ENCODE results near the gene FBXO41.

The FBXO41 gene

DNA sequence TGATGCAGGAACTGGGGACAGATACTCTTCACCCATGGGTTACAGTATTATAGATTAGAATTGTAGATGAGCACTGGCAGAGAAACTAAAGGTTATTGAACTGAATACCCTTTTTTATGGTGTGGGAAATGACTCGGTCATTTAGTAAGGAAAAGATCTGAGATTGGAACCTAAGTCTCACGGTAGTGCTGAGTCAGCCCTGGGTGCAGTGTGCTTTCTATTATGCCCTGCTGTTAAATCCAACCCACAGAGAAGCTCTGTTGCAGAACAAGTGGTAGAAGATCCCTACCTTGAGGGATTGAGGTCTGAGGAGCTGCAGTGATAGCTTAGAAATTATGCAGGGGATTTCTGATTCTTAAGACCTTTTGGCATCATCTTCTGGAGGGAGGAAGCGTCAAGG is 37.4 kb downstream of the FBXO41 start:
- DNase-seq (ENCODE audit: low read depth), result no peak

DNA sequence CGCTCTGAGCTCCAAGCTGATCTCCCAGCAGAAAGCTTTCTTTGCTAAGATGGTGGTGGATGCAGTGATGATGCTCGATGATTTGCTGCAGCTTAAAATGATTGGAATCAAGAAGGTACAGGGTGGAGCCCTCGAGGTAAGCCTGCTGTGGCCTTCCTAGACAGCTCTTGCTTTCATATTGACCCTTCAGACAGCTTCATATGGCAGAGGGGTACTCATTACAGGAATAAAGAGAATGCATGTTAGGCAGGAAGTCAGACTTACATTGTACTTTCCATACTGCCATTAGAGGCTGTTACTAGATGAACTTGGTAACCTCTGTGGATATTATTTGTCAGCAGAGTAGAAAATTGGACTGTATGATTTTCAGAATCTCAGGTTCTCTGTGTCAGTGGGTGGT is 39.7 kb downstream of the FBXO41 start:
- no peak for DNase-seq (ENCODE audit: low read depth)

DNA sequence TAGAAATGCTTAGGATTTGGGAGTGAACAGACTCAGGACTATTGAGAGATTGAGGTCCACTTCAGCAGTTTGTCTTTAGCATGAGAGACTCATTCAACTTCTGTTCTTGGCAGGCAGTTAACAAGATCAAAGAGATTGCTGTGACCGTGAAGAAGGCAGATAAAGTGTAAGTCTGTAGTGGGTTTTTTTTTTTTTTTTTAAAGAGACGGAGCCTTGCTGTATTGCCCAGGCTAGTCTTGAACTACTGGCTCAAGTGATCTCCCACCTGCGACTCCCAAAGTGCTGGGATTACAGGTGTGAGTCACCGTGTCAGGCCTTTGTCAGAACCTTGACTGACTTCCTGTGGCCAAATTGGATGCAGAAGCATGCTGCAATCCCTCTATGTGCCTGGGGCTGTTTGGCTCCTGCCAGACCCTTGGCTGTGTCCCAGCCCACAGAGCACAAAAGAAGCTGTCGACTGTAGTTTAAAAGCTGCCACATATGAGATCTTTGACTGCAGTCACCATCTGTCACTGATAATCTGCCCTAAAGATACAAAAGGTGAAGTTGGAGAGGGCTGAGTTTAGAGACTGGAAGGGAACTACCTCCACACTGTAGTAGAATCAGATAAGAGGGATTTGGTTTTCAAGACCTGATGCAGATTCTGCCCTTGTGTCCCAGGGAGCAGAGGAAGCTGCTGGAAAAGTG is 40.3 kb downstream of the FBXO41 start:
- DNase-seq (ENCODE audit: low read depth), result peak; percentile 76

DNA sequence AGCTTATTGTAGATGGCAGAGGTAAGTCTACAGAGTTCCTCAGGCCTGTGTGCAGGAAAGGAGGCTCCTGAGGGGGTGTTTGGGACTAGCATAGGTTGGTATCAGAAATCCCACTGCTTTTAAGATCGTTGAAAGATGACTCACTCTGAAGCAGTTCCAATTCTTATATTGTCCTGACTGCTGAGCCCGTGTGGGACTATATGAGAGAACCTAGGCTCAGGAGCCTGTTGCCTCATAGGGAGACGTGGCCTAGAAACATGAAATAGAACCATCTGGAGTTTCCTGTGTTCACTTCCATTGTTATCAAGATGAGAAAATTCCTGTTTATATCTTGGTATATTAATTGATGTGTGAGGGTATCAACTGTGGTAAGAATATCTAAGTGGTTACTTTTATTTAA is 44.5 kb downstream of the FBXO41 start:
- DNase-seq (ENCODE audit: low read depth), result peak; percentile 90

DNA sequence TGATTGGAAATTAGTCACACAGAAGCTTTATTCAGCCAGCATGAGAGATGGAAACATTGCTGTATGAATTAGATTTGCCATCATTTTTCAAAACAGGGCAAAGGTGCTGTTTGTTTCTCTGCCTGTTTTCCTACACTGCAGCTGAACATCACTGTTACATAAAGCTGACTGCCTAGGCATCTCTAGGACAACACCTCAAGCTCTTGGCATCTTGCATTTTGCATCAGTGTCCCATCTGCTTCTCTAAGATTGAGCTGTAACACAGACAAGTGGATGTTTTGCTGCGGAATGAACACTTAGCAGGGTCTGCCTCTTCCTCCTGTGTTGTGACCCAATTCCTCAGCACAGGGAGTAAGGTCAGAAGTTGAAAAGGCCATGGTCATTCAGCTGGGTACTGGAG is 45.3 kb downstream of the FBXO41 start:
- DNase-seq (ENCODE audit: low read depth), result no peak

DNA sequence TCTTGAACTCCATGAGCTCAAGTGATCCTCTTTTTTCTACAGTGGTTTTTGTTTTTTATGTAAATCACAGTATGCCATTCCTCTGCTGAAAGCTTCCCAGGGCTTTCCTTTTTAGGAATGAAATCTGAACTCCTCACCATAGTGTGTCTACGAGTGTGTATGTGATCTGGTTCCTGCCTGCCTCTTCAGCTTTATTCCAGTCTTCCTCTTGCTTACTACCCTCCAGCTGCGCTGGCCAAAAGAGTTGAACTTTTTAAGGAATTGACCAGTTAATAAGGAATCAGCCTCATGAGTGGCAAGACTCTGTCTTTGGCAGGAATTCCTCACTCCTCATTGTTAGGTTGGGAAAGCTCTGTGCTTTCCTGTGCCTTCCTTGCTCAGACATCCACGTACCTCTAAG is 46.1 kb downstream of the FBXO41 start:
- no peak for DNase-seq (ENCODE audit: low read depth)

DNA sequence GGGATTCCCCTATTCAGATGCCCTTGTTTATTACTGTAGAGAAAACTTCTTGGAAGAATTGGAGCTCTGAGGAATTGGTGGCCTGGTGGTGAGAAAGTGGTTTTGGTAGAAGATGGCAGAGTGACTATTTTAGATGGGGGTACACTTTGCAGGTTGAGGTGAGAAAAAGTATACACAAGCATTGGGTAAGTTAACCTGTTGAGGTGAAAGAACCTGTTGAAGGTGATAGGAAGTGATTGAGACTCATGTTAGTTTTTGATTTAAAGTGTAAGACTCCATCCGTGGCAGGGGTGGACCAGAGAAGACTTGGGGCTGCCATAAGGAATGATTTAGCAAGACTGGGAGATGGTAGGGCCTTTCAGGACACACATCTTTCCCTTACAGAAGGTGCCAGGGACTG is 47.1 kb downstream of the FBXO41 start:
- DNase-seq (ENCODE audit: low read depth), result no peak

DNA sequence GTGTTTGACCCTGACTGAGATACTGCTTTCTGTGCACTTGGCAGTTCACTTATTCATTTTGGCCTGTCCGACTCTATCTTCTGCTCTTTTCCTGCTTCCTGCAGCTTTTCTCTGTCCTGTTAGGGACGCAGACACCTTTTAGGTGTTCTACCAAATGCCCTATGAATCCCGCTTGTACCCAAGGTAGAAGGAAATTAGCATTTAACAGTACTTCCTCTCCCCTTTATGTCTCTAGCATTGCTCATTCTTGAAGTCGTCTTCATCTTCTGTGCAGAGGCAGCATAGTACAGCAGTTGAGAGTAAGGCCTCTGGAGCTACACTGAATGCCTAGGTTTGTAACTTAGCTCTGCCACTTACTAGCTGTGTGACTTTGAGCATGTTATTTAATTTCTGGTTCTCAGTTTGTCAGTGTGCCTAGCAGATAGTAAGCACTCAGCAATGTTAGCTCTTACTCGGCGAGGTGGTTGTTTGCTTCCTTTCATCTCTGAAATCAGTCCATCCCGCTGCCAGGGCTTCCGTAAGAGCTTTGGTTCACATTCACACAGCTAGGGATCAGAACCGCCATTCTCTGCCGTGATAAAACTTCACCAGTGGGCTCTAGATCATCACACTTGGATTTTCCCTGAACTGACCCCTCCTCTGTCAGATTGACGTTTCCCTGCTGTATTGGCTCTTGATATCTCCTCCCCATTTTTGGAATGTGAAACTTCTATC is 48.8 kb downstream of the FBXO41 start:
- no peak for DNase-seq (ENCODE audit: low read depth)

DNA sequence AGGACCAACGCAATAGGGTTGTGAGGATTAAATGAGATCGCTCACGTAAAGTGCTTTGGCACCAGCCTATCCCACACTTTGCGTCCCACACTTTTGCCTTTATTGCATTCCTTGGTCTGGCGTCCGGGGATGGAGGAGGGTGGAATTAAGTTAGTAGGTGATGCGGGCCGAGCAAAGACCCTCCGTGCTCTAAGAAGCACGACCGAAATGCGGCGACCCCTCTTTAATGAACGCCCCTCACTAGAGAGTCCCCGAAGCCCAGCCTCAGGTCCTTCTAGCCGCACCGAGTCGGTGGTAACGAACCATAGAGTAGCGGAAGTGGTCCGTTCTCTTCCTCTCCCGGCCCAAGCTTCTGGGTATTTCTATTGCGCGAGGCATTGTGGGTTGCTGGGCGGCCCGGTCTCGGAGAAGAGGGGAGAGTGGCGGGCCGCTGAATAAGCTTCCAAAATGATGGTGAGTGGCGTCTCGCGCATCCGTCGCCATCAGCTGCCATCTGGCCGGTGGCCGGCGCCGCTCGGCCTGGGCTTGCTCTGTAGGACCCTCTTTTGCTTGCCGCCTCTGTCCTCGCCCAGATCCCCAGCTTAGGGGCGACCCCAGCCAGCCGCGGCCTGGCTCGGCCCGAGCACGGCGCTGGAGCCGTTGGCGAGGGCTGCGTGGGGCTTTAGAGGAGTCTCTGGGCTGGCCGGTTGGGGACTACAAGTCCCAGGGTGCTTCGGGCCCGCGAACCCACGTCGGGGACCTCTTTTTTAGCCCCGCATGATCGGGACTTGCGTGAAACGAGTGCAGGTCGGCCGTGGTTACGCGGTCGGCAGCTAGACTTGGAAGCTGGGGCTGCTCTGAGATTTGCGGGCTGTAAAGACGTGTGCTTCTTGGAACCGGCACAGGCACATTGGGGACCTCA is 50.1 kb downstream of the FBXO41 start, which contains the start of gene CCT7:
CCT7 (plus strand) TSS at position 377 of the 901 bp plus-strand sequence; CDS start at position 448, 71 bp downstream.
- peak; percentile 92 for DNase-seq (ENCODE audit: low read depth)

DNA sequence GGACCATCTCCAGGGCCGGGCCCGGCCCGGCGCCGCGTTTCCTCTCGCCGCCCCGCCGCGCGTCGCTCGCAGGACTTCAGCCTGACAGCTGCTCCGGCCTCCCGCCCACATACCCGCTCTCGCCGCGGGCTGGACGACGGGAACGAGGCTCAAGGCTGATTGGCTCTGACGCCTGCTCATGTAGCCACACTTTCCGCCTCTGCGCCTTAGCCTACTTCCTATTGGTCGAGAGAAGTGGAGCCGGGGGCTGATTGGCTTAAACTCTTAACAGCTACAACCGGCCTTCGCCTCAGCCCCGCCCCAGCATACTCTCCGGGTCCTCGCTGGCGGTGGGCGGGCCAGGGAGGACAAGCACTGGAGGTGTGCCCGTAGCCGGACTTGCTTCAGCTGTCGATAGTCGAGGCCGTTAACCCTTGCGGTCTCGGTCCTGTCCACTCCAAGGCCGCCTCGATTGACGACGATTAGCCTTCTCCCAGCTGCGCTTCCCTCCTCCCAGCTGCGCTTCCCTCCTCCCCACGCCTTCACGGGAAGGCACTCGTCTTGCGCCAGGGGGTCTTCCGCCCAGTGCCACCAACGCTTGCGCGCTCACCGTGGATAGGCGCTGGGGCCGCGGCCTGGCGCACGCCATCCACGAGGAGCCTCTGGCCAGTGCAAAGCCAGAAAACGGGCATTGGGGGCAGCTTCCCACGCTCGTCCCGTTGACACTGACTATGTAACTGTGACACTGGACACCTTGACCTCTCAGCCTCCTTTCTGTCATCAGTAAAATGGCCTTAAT is 50.9 kb downstream of the FBXO41 start, which contains the start of gene PRADC1:
PRADC1 (minus strand) TSS at position 86 of the 778 bp plus-strand sequence; CDS start at position 7, 79 bp downstream.
- DNase-seq (ENCODE audit: low read depth), result peak; percentile 100

DNA sequence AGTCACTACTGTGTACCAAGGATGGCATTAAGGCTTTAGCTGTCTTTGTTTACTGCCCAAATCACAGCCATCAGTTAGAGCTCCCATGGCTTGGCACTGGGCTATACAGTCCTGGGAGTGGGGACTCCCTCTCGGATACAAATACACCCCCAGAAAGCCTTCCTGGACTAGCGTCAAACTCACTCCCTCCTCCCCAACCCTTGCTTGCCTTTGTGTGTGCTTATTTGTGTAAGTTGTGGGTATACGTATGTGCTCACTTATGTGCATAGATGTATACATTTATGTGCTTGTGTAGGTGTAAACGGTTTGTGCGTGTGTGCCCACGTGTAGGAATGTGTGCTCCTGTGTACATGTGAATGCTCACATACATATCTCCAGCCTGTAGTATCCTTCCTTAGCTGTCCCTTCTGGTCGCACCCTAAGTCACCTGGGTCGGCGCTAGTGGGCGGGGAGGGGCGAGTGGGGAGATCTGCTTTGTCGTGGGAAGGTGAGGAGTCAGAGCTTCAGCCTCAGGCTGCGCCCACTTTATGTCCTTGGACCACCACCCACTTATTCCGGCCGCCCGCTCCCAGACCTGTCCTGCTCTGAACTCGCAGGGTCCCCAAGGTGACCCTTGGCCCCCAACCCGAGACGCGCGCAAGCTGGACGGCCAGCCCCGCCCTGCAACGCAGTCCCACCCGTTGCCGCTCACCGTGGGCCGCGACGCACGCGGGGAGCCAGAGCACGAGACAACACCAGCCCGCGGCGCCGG is 51.7 kb downstream of the FBXO41 start:
- DNase-seq (ENCODE audit: low read depth), result no peak

DNA sequence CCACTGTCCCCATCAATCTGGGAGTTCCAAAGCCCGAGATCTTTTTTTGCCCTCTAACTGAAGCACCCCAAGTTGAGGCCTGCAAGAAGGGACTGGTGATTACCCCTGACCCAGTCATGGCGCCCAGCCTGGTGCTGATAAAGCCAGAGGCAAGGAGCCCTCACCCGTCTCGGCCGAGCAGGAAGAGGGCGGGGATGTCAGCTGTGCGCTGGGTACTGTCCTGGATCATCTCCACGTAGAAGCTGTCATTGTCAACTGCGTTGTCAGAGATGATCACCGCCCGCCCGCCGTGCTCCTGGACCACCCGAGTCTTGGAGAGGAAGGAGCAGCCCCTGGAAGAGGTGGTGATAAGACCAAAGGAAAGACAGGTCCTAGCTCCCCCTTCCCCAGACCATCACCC is 55.6 kb downstream of the FBXO41 start:
- DNase-seq (ENCODE audit: low read depth), result no peak

DNA sequence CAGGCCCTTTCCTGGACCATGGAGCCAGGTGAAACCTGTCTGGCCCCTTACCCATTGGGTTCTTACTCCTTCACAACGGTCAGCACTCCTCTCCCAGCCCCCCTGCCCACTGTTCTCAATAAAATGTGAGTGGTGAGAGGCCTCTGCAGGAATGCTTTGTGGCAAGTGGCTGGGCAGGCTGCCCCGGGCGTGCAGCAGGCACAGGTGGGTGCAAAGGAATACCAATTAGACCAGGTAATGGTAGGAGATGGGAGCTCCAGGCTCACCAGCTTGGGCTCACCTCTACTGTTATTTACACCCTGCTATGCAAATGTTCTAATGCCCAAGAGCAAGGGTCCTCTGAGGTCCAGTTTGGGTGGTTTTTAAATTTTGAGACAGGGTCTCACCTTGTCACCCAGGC is 57.2 kb downstream of the FBXO41 start:
- no peak for DNase-seq (ENCODE audit: low read depth)

DNA sequence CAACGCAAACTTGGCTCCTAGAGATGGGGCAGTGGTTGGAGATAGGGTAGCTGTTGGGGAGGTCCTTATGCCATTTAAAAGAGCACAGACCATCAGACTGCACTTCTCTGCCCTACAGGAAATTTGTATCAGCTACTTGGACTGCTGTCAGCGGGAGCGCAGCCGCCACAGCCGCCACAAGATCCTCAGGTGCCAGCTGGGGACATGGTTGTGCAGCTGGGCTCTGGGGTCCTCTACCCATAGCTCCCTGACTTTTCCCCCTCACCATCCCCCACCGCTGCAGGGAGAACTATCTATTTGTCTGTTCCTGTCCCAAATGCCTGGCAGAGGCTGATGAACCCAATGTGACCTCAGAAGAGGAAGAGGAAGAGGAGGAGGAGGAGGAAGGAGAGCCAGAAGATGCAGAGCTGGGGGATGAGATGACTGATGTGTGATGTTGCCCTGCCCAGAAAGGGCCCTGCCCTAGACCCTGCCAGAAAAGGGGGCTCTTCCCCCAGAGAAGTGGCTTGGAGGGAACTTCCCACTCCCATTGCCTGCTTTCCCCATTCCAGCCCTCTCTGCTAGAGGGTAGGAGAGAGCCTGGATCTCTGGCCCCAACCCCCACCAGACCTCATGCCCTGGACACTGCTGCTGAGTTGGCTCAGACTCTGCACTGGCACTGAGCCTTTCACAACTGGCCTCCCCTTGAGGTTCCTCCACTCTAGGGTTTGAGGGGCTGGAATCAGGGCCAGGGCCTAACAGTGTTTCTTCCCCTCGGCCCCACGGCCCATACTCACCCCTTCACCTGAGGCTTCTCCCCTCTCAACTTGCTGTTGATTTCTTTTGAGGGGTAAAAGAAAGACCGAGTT is 58.5 kb downstream of the FBXO41 start:
- DNase-seq (ENCODE audit: low read depth), result no peak

DNA sequence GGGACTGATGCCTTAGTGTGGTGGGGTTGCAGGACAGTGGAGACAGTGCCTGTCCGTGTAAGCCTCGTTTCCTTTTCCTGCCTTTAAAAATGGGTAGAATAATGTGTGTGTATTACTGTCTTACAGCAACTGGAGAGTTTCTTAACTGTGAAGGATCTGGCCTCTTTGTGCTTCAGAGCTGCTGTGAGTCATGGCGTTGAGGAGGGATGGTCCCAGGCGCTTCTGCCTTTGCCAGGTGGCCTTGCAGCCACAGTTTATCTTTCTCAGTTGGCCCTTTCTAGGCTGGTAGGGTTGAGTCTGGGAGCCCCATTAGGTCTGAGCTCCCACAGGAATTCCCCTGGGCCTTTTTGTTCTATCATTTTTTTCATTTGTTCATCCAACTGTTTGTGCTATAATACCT is 60.5 kb downstream of the FBXO41 start:
- no peak for DNase-seq (ENCODE audit: low read depth)

DNA sequence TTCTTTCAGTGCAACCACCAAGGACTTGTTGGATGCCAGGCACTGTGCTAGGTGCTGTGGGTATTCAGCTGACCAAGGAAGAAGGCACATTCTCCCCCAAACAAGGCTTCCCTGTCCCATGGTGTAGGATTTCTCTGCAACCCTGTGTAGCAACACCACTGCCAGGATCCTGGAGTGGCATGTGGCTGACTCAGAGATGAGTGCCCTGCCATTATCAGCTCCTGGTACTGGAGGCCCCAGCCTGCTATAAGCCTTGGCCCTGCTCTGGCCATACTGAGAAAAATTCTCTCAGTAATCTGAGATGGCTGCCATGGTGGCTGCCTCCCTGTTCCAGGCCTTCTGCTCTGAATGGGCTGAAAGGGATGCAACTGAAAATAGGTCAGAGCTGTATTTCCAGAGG is 66.0 kb downstream of the FBXO41 start:
- DNase-seq (ENCODE audit: low read depth), result peak; percentile 65

DNA sequence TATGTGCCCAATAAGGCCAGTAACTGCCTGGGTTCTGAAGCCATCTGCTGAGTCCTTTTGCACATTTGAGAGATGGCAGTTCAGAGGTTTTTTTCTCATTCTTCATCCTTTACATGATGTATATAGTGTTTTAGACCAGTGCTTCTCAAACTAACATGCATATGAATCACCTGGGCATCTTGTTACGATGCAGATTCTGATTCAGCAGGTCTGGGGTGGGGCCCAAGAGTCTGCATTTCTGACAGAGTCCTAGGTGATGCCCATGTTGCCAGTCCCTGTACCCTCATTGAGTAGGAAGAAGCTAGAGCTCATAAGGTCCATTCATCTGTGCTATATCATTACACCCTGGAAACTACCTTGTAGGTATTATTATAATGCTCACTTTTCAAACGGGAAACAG is 66.5 kb downstream of the FBXO41 start:
- no peak for DNase-seq (ENCODE audit: low read depth)

DNA sequence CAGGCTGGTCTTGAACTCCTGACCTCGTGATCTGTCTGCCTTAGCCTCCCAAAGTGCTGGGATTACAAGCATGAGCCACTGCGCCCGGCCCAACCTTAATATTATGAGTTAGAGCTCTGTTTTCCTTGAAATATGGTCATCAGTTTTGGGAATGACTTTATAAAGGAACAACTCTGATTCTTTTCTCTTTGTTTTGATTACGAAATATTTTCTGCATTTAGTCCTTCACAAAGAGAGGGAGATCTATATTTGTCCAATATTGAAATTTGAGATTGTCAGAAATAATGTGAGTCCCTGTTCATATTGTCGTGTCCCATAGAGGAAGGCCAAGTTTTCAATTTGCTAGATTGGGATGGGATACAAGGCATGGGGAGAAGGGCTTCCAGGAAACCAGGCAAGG is 67.1 kb downstream of the FBXO41 start:
- no peak for DNase-seq (ENCODE audit: low read depth)

DNA sequence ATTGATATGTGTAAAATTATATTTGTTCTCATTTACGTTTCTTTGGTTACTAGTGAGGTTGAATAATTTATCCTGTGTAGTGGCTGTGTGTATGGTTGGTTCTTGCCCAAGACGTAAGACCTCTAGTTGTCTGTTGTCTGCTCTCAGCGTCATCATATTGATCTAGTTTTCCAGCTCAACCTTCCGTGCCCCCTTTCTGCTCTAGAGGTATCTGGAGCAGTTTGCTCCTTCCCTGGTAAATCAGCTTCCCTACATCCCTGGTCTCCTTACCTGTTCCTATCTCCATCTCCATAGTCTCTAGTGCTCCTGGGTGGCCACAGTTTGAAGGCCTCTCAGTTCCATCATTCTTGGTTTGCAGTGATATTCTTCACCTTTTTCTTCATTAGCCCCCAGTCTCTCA is 69.0 kb downstream of the FBXO41 start:
- no peak for DNase-seq (ENCODE audit: low read depth)
